GM23338 (cell line): ENCODE measurements around the gene CASP7. TPM values are rescaled to one million over a fixed set of nuclear protein-coding genes. Genes with fewer than 3 reads are reported as not detected.

Experiments
- ATAC-seq: fragments of 200-7000 bp; cut with Tn5 transposase; 3 replicates; pipeline ENCODE4 v1.9.1; 2020
- DNase-seq: peaks from one replicate; pipeline ENCODE4 v3.0.0-alpha.2; 2015; ENCODE audit warnings: low spot score
- H2AFZ ChIP-seq: fragments of 200-600 bp; sonication (generic); 2 replicates; pipeline ENCODE4 v1.8.0; 2016; ENCODE audit warnings: antibody characterized with exemption, mild to moderate bottlenecking, moderate library complexity
- H3F3A ChIP-seq: fragments of 200-600 bp; sonication (generic); replicated peaks from 2 replicates; pipeline ENCODE4 v1.8.0; 2017; ENCODE audit warnings: antibody characterized with exemption, mixed run types, low read depth
- H3K27ac ChIP-seq: fragments of 200-600 bp; sonication (generic); 2 replicates; pipeline ENCODE4 v1.6.1; 2016; ENCODE audit warnings: low read depth
- H3K27me3 ChIP-seq: fragments of 200-600 bp; sonication (generic); 2 replicates; pipeline ENCODE4 v1.8.0; 2016; ENCODE audit warnings: mild to moderate bottlenecking, mixed run types, moderate library complexity; ENCODE audit not compliant: insufficient read depth
- H3K36me3 ChIP-seq: fragments of 200-600 bp; sonication (generic); 2 replicates; pipeline ENCODE4 v1.8.0; 2016; ENCODE audit warnings: mild to moderate bottlenecking; ENCODE audit not compliant: insufficient read depth
- H3K4me1 ChIP-seq: fragments of 200-600 bp; sonication (generic); 2 replicates; pipeline ENCODE4 v1.8.0; 2016; ENCODE audit warnings: mild to moderate bottlenecking, moderate library complexity; ENCODE audit not compliant: insufficient read depth
- H3K4me2 ChIP-seq: fragments of 200-600 bp; sonication (generic); 2 replicates; pipeline ENCODE4 v1.7.1; 2017; ENCODE audit warnings: mixed run types
- H3K4me3 ChIP-seq: fragments of 200-600 bp; sonication (generic); 2 replicates; pipeline ENCODE4 v1.6.1; 2016; ENCODE audit warnings: mixed run types
- H3K79me2 ChIP-seq: fragments of 200-600 bp; sonication (generic); replicated peaks from 2 replicates; pipeline ENCODE4 v1.8.0; 2017; ENCODE audit warnings: mild to moderate bottlenecking; ENCODE audit not compliant: insufficient read depth
- H3K9me2 ChIP-seq: fragments of 200-600 bp; sonication (generic); 2 replicates; pipeline ENCODE4 v1.8.0; 2017; ENCODE audit not compliant: insufficient read depth
- H4K20me1 ChIP-seq: fragments of 200-600 bp; sonication (generic); replicated peaks from 2 replicates; pipeline ENCODE4 v1.8.0; 2017; ENCODE audit warnings: mild to moderate bottlenecking; ENCODE audit not compliant: insufficient read depth
- H3K27ac Mint-ChIP-seq: 2 replicates; pipeline ENCODE4 v1.8.0; 2020; ENCODE audit warnings: inconsistent platforms, mild to moderate bottlenecking, moderate library complexity, mixed read lengths
- H3K27me3 Mint-ChIP-seq: 3 replicates; pipeline ENCODE4 v1.8.0; 2022; ENCODE audit warnings: low read depth, mild to moderate bottlenecking, moderate library complexity, mixed read lengths, inconsistent platforms; ENCODE audit not compliant: insufficient read depth, poor library complexity
- H3K36me3 Mint-ChIP-seq: 3 replicates; pipeline ENCODE4 v1.8.0; 2021; ENCODE audit warnings: low read depth, mild to moderate bottlenecking, inconsistent platforms, moderate library complexity, mixed read lengths
- H3K4me1 Mint-ChIP-seq: 3 replicates; pipeline ENCODE4 v1.8.0; 2020; ENCODE audit warnings: mild to moderate bottlenecking, inconsistent platforms, mixed read lengths
- H3K4me3 Mint-ChIP-seq: 3 replicates; pipeline ENCODE4 v1.8.0; 2021; ENCODE audit warnings: moderate library complexity, mild to moderate bottlenecking, inconsistent platforms, mixed read lengths
- H3K9me3 Mint-ChIP-seq: 3 replicates; pipeline ENCODE4 v1.8.0; 2020; ENCODE audit warnings: moderate library complexity, mild to moderate bottlenecking, inconsistent platforms, mixed read lengths
- EZH2 ChIP-seq: fragments of 200-600 bp; sonication (generic); IDR thresholded peaks from one replicate; pipeline ENCODE4 v1.8.0; 2017; ENCODE audit warnings: antibody characterized with exemption, mild to moderate bottlenecking, low read depth; ENCODE audit not compliant: unreplicated experiment
- JUNB ChIP-seq: IDR thresholded peaks from one replicate; pipeline ENCODE4 v1.6.1; 2016; ENCODE audit warnings: antibody characterized with exemption; ENCODE audit not compliant: unreplicated experiment
- POLR2AphosphoS5 ChIP-seq: IDR thresholded peaks from 2 replicates; pipeline ENCODE4 v1.6.1; 2016; ENCODE audit warnings: antibody characterized with exemption, low read depth
- polyA plus RNA-seq: library from polyadenylated mRNA; unstranded; fragments of >200 nt; fragmentation: Nextera tagmentation; extraction: Ambion mirVana; gene quantifications from 2 replicates; pipeline ENCODE4 v1.2.1, GENCODE V29; 2016
- total RNA-seq: library from RNA; depleted of rRNA; stranded (reverse); fragments of >200 nt; shearing (Covaris generic); gene quantifications from 2 replicates; pipeline ENCODE4 v1.2.3, GENCODE V29; 2014
- TF ChIP-seq, protein P1 (sequence below): IDR thresholded peaks from 2 replicates; pipeline ENCODE4 v1.6.1; 2016; ENCODE audit warnings: antibody characterized with exemption
- TF ChIP-seq, protein P2 (sequence below): IDR thresholded peaks from one replicate; pipeline ENCODE4 v1.6.1; 2018; ENCODE audit warnings: antibody characterized with exemption; ENCODE audit not compliant: unreplicated experiment

CASP7 gene
- total and polyA plus RNA-seq, 2 experiments from 2014 or later, result 2.1 to 7.0 TPM

DNA sequence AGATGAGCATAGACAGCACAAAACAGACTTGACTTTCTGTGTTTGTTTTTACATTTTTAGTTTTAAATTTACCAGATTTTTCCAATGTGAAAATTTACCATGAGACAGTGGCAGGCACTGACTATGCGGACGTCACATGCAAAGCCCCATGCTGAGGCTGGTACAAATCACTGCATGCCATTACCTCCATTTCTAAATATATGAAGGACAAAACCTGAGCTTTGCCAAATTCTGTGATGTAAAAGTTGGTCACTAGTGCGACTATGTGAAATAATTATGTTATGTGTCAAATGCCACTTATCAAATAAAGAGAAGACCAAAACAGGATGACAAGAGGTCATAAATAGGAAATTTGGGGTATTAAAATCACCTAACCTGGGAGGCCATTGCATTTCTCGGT lies 38.0 kb upstream of the CASP7 start:
- Mint-ChIP-seq H3K9me3 (no peaks in the 10 kb centered on the region), H3K4me1 (no peaks in the 10 kb centered on the region; the same call in 2 of the 3 replicates), H3K4me3 (no peak overlapping the region), H3K27me3 (no peaks in the 10 kb centered on the region), H3K27ac (no peak overlapping the region), H3K36me3 (no peaks in the 10 kb centered on the region)
- Histone ChIP-seq H3K4me2 (no peak overlapping the region), H3K27ac (no peak overlapping the region), H3K4me3 (no peak overlapping the region), H3F3A (no peaks in the 10 kb centered on the region), H2AFZ (no peak overlapping the region), H3K9me2 (no peaks in the 10 kb centered on the region), H4K20me1 (no peaks in the 10 kb centered on the region), H3K36me3 (no peaks in the 10 kb centered on the region), H3K4me1 (no peaks in the 10 kb centered on the region), H3K79me2 (no peaks in the 10 kb centered on the region), H3K27me3 (no peaks in the 10 kb centered on the region)
- TF ChIP-seq EZH2, result no peak
- TF ChIP-seq, protein P1, sequence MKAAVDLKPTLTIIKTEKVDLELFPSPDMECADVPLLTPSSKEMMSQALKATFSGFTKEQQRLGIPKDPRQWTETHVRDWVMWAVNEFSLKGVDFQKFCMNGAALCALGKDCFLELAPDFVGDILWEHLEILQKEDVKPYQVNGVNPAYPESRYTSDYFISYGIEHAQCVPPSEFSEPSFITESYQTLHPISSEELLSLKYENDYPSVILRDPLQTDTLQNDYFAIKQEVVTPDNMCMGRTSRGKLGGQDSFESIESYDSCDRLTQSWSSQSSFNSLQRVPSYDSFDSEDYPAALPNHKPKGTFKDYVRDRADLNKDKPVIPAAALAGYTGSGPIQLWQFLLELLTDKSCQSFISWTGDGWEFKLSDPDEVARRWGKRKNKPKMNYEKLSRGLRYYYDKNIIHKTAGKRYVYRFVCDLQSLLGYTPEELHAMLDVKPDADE, result no peak
- no peak for DNase-seq
- ATAC-seq, result no peak

DNA sequence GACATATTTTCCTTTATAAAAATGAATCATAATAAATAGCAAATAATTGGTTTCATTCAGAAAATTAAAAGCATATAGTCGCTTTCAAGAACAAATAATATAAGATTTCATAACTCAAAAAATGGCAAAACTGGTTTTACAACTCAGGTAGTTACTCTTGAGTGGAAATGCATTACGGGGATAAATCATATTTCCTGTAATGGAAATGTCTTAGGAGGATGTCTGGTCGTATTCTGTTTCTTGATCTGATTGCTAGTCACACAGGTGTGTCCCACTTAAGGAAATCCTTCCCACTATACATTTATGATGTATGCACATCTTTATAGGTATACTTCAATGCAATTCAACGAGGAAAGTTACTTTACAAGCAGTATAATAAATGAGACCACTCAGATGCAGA lies 36.5 kb upstream of the CASP7 start:
- ATAC-seq (no peak), DNase-seq (peak; percentile 2)
- Mint-ChIP-seq H3K27ac (no peak overlapping the region), H3K36me3 (no peaks in the 10 kb centered on the region), H3K27me3 (peaks cover 4% of the 10 kb centered on the region), H3K4me3 (no peak overlapping the region), H3K9me3 (no peaks in the 10 kb centered on the region), H3K4me1 (no peaks in the 10 kb centered on the region; the same call in 1 of the 3 replicates)
- Histone ChIP-seq H3K9me2 (no peaks in the 10 kb centered on the region), H3K36me3 (no peaks in the 10 kb centered on the region), H3K27ac (no peak overlapping the region), H3K4me3 (no peak overlapping the region), H3K79me2 (no peaks in the 10 kb centered on the region), H3K4me1 (no peaks in the 10 kb centered on the region), H3K4me2 (no peak overlapping the region), H4K20me1 (no peaks in the 10 kb centered on the region), H2AFZ (no peak overlapping the region), H3F3A (no peaks in the 10 kb centered on the region), H3K27me3 (no peaks in the 10 kb centered on the region)
- TF ChIP-seq, protein P2, sequence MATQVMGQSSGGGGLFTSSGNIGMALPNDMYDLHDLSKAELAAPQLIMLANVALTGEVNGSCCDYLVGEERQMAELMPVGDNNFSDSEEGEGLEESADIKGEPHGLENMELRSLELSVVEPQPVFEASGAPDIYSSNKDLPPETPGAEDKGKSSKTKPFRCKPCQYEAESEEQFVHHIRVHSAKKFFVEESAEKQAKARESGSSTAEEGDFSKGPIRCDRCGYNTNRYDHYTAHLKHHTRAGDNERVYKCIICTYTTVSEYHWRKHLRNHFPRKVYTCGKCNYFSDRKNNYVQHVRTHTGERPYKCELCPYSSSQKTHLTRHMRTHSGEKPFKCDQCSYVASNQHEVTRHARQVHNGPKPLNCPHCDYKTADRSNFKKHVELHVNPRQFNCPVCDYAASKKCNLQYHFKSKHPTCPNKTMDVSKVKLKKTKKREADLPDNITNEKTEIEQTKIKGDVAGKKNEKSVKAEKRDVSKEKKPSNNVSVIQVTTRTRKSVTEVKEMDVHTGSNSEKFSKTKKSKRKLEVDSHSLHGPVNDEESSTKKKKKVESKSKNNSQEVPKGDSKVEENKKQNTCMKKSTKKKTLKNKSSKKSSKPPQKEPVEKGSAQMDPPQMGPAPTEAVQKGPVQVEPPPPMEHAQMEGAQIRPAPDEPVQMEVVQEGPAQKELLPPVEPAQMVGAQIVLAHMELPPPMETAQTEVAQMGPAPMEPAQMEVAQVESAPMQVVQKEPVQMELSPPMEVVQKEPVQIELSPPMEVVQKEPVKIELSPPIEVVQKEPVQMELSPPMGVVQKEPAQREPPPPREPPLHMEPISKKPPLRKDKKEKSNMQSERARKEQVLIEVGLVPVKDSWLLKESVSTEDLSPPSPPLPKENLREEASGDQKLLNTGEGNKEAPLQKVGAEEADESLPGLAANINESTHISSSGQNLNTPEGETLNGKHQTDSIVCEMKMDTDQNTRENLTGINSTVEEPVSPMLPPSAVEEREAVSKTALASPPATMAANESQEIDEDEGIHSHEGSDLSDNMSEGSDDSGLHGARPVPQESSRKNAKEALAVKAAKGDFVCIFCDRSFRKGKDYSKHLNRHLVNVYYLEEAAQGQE, result no peak

DNA sequence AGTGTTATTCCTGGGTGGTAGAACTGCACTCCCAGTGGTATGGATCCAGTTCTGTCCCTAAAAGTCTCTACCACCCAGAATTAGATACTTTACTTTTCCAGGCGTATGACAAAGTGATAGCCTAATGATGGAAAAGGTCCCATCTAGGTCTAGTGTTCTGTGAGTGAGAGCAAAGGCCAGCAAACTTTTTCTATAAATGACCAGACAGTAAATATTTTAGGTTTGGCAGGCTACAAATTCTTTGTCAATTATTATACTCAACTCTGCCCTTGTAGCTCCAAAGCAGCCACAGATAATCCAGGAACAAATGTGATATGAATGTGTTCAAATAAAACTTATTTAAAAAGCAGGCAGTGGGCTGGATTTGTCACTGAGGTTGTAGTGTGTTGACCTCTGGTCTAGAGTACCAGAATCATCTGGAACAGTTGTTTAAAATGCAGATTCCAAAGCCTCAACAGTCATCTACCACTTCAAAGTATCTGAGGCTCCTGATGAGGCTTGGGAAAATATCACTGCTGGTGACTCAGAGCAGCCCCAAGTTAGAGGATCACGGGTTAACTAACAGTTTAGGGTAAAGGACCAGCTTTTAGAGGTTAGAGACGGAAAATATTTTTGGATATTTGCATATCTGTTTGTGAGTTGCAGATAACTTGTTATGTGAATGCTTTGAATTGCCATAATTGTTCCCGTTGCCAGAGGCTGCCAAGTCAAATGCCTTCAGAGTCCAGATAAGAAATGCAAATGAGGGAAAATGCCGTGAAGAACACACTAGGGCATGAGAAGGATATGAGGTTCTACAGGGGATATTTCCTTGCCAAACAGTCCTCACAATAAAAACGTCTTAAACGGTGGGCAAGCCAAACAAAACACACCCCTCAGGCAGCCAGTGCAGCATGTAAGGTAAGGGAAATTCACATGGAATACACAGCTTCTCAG lies 35.3 kb upstream of the CASP7 start:
- Histone ChIP-seq H3K27me3 (no peaks in the 10 kb centered on the region), H3K9me2 (no peaks in the 10 kb centered on the region), H3K4me1 (no peaks in the 10 kb centered on the region), H2AFZ (no peak overlapping the region), H3K36me3 (no peaks in the 10 kb centered on the region), H4K20me1 (no peaks in the 10 kb centered on the region), H3K27ac (no peak overlapping the region), H3F3A (no peaks in the 10 kb centered on the region), H3K79me2 (no peaks in the 10 kb centered on the region), H3K4me3 (no peak overlapping the region), H3K4me2 (no peak overlapping the region)
- no peak for TF ChIP-seq POLR2AphosphoS5
- TF ChIP-seq, protein P1, result no peak
- no peak for TF ChIP-seq JUNB
- ATAC-seq, result no peak
- no peak overlapping the region for H3K27ac Mint-ChIP-seq
- no peaks in the 10 kb centered on the region; the same call in 1 of the 3 replicates for H3K4me1 Mint-ChIP-seq
- H3K27me3 Mint-ChIP-seq, result peaks cover 4% of the 10 kb centered on the region
- no peaks in the 10 kb centered on the region for H3K9me3 Mint-ChIP-seq
- H3K4me3 Mint-ChIP-seq, result no peak overlapping the region
- H3K36me3 Mint-ChIP-seq, result no peaks in the 10 kb centered on the region
- no peak for DNase-seq
